GM21526 (cell line): ENCODE measurements around the gene TEX22.

Experiments
- ATAC-seq: cut with Tn5 transposase; IDR thresholded peaks from one replicate; pipeline ENCODE4 v1.9.1; 2021; ENCODE audit warnings: moderate library complexity; ENCODE audit not compliant: unreplicated experiment, low FRiP score

Gene TEX22

GRCh38 chr14:105419195-105420091 is 21.1 kb downstream of the TEX22 start, which contains the start of gene MTA1:
MTA1 (plus strand) TSS chr14:105419827; CDS start chr14:105420036, 209 bp downstream.
- ATAC-seq, result no peak

DNA sequence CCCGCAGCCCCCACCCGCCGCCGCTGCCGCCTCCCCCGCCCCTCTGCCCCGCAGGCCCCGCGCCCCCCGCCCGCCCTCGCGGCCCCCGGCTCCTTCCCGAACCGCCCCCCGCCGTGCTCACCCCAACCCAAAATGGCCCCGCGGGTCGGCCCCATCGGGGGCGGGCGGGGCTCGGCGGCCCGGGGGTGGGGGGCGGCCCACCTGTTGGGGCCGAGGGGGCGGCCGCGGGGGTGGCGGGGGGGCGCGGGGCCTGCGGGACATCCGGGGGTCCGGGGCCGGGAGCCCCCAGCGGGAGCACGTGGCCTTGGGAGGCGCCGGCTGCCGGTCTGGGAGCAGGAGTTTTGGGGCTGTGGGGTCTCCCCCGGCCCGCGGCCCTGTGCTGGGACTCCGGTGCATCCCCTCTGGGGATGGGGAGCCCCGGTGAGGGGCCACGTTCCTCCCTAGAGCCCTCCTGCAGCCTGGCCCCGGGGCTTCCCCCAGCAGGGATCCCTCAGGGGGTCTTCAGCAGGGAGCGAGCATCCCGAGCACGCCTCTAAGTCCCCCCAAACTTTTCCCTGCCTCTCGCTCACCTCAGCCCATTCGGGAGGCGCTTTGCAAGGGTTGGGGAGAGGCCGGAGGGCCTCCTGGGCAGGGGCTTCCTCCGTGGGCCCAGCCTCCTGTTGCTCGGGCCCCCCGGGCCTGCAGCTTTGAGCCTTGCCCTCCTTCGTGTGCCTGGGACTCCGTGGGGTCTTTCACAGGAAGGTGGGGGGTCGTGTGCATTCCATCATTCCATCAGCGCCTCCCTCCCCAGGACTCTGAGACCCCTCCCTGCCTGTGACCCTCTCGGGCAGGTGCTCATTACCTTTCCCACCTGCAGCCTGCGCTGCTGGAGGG is 22.0 kb downstream of the TEX22 start:
- no peak for ATAC-seq

DNA sequence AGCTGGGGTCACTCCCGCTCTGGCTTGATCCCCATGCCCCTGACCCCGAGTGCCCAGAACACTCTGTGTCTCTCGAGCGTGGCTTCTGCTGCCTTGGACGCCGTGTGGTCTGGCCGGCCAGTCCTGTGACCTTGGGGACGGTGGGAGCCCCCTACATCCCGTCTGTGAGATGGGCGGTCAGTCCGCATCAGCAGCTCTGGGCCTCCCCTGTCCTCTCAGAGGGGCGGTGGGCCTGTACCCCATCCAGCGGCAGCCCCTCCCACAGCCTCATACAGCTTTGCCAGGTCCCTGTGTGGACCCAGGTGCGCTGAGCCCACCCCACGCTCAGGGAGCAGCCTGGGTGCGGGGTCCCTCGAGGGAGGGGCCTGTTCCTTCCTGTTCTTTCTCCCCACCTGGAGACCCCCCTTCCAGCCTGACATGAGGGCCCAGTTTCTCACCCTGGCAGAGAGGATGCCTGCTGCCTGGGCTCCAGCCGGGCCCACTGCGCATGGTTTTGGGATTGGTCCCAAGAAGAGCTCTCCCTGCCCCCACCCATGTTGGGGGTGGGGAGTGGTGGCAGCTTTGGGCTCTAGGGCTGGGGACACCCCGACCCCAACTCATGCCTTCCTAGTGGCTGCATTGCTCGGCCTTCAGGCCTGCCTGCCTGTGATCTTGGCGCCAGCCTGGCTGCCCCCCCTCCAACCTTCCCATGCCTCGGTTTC is 22.8 kb downstream of the TEX22 start:
- no peak for ATAC-seq

DNA sequence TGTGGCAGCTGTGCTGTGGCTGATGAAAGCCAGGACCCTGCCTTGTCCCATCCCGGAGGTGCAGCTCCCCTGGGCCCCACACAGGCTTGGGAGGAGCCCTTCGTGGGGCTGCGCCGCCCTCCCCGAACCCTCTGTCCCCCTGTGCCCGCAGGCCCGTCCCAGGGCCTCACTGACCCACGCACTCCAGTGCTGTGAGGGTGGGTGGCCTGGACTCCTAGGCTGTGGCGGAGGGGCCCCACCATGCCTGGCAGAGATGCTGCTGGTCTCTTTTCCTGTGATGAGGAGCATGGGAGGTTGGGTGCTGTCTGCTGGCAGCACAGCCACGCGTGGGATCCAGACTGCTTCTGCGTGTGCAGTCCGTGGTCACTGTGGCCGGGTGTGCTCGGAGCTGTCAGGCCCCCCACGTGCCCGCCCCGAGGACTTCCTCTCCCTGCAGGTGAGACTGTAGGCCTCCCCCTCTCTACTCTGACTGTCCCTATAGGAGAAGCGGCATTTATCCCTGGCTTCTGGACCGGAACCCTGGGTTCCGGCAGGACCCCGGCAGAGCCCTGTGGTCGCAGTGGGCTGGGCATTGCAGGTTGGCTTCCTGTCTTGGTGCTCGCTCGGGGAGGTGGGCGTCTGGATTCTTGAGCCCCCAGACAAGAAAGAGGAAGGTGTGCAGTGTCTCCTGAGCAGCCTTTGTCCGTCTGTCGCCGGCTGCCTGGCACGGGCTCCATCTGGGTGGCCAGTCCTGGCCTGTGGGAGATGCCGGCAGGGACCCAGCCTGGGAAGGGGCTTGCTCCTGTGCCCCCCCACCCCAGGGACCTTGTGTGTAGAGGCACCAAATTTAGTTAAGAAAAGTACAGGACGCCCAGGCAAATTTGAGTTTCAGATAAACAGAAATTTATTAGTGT is 23.6 kb downstream of the TEX22 start:
- no peak for ATAC-seq

DNA sequence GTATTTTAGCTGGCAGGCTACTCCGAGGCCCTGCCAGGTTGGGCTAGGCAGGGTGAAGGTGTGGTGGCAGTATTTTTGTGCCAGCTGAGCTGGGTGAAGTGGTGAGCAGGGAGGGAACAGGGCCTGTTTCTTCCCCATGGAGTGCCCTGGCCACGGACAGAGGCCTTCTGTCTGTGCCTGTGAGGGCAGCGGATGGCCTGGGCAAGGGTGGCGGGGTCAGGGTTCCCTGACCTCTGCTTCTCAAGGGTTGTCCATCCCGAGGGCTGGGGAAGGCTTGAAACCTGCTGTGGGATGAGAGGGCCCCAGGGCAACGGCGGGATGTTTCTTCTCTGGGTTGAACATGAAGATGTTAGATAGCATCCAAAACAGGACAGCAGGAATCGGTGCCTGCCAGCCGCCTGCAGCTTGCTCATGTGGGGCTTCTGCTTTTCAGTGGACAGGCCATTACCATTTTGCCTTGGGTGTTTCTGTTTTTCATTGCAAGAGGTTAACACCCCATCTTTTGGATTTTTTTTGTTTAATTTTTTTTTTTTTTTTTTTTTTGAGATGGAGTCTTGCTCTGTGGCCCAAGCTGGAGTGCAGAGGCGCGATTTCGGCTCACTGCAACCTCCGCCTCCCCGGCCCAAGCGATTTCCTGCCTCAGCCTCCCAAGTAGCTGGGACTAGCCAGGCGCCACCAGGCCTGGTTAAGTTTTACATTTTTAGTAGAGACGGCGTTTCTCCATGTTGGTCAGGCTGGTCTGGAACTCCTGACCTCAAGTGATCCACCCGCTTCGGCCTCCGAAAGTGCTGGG is 24.6 kb downstream of the TEX22 start:
- no peak for ATAC-seq

- ATAC-seq, result no peak
Measured at GRCh38 chr14:105423488-105424195, 25.3 kb downstream of the TEX22 start.

GRCh38 chr14:105424861-105425260 is 26.5 kb downstream of the TEX22 start:
- ATAC-seq, result no peak

GRCh38 chr14:105425823-105426247 is 27.5 kb downstream of the TEX22 start:
- no peak for ATAC-seq

GRCh38 chr14:105426416-105427130 is 28.2 kb downstream of the TEX22 start:
- ATAC-seq, result no peak

DNA sequence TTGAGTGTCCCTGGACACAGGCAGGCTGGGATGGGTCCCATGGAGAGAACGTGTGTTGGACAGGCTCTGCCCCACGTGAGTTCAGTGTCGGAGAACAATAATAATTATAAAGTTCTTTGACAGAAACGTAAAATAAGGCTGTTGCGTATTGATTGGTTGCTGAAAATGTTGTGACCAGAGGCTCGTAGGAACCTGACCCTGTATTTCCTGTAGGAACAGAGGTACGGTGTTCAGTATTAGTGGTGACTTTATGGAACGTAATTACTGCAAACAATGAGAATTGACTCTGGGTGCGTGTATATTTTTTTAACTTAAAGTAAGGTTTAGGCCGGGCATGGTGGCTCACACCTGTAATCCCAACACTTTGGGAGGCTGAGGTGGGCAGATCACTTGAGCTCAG is 29.1 kb downstream of the TEX22 start:
- ATAC-seq, result no peak

DNA sequence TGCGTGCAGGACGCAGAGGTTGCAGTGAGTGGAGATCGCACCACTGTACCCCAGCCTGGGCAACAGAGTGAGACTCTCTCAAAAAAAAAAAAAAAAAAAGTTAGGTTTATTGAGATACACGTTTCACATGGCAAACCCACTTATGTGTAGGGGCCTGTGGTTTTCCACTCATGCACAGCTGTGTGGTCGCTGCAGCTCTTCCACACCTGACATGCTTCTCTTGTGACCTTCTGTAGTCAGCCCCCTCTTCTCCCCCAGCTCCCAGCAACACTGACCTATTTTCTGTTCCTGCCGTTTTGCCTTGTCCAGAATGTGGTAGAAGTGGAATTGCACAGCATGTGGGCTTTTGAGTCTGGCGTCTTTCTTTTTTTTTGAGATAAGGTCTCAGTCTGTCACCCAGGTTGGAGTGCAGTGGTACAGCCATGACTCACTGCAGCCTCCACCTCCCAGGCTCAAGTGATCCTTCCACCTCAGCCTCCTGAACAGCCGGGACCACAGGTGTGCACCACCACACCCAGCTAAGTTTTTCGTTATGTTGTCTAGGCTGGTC is 29.7 kb downstream of the TEX22 start:
- ATAC-seq, result no peak

DNA sequence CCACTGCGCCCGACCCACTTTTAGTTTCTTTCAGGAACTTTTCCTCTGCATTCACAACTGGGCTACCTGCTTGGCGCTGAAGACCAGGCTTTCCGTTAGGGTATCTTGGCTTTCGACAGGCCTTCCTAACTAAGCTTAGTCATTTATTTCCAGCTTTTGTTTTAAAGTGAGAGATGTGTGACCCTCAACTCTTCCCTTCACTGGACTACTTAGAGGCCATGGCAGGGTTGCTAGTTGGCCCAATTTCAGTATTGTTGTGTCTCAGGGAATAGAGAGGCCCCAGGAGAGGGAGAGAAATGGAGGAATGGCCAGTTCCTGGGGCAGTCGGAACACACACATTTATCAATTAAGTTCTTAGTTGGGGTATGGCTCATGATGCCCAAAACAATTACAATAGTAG is 31.7 kb downstream of the TEX22 start:
- no peak for ATAC-seq

DNA sequence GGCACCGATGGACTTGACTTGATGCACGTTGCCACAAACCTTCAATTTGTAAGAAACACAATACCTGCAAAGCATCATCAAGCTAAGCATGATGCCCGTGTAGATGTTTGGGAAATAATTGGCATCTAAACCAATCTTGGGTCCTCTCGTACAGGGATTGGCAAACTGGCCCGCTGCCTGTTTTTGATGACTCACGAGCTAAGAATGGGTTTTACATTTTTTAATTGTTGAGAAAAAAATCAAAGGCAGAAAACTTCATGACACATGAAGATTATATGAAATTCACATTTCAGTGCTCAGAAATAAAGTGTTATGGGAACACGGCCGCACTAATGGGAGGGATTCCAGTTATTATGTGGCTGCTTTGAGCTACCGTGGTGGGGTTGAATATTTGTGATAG is 32.2 kb downstream of the TEX22 start:
- ATAC-seq, result no peak

DNA sequence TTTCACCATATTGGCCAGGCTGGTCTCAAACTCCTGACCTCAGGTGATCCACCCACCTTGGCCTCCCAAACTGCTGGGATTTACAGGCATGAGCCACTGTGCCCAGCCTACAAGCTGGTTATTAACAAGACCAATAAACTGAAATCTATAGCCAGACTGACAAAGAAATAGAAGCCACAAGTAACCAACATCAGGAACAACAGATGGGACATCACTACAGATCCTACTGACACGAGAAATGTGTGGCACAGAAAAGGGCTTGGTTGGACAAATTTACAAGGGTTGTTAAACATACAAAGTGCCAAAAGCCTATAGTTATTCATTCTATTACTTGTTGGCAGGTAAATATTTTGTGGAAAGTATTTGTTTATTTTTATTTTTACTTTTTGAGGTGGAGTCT is 32.9 kb downstream of the TEX22 start:
- no peak for ATAC-seq

GRCh38 chr14:105432657-105433056 is 34.3 kb downstream of the TEX22 start:
- ATAC-seq, result no peak

DNA sequence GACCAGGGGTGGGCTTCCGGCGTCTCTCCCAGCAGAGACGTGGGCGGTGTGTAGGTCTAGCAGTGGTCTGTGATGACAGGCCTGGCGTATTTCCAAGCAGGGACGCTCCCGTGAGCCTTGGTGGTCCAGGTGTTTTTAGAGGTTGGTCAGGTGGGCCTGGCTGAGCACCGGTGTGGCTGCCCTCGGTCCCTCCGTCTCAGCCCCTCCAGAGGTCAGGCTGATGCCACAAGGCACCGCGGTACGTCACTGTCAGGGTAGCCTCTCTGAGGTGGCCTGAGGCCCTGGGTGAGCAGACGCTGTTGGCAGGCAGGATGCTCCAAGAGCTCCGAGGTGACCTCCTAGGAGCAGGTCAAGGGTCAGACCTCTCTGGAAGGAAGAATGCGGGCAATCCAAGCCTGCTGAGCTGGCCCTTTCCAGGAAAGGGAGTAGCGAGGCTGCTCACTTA is 34.8 kb downstream of the TEX22 start:
- ATAC-seq, result no peak

DNA sequence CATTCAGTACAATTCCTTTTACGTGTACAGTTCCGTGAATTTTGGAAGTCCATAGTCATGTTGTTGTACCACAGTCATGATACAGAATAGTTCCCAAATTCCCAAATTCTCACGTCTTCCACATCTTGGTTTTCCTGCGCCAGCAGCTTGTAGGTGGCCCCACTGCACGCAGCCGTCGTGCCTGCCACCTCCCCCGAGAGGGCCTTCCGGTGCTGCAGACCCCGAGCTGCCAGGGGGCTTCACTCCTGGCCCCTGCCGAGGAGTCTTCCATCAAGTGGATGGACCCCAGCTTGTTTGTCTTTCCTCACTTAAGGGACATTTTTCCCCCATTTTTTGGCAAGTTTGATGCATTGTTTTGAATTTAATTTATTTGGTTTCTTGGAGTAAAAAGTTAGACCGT is 38.1 kb downstream of the TEX22 start:
- ATAC-seq, result no peak
